Mammary microvascular endothelial cell (primary cell): ENCODE results near the gene TUBB2A. TPM values are rescaled to one million over a fixed set of nuclear protein-coding genes. Genes with fewer than 3 reads are reported as not detected.

ENCODE experiments used
- total RNA-seq: library from RNA; depleted of rRNA; stranded (reverse); fragments of >200 nt; gene quantifications from 2 replicates; pipeline ENCODE4 v1.2.3, GENCODE V29; 2015

Gene TUBB2A
- total RNA-seq, result 224 and 269 TPM in 2 replicates

GRCh38 chr6:3157131-3157933, at the start of gene TUBB2A:
Gene TUBB2A, minus strand, starts transcription at chr6:3157544. Its CDS starts 81 bp downstream, at chr6:3157463.

GRCh38 chr6:3118353-3119039, 38.8 kb downstream of the TUBB2A start, which contains the start of gene BPHL:
Gene BPHL, plus strand, starts transcription at chr6:3118711. Its CDS starts 30 bp downstream, at chr6:3118741.

Other genes with a start within 250 kb of the TUBB2A start
- gene SERPINB6, start 186.0 kb downstream of the TUBB2A start, total RNA-seq, result 157 and 185 TPM in 2 replicates
- 50.5 and 60.6 TPM in 2 replicates for gene NQO2, start 157.7 kb downstream of the TUBB2A start, total RNA-seq
- gene RIPK1, start 89.0 kb downstream of the TUBB2A start, total RNA-seq, result 21.8 and 25.3 TPM in 2 replicates
- gene BPHL, start 38.8 kb downstream of the TUBB2A start, total RNA-seq, result 12.4 and 13.1 TPM in 2 replicates
- 14.3 and 15.9 TPM in 2 replicates for gene TUBB2B, start 70.1 kb upstream of the TUBB2A start, total RNA-seq
- gene PSMG4, start 101.4 kb upstream of the TUBB2A start, total RNA-seq, result 39.3 and 56.5 TPM in 2 replicates